LNCAP (cell line): ENCODE measurements around the gene CAMSAP1.
A peak's percentile ranks its signal among the peaks of the same experiment; 100 is the strongest.

Experiments
- CTCF ChIP-seq: fragments of 450-650 bp; IDR thresholded peaks from 2 replicates; pipeline ENCODE4 v1.5.1; 2017; ENCODE audit warnings: mild to moderate bottlenecking

CAMSAP1 gene

GRCh38 chr9:135787776-135788575, 119.4 kb downstream of the CAMSAP1 start:
- TF ChIP-seq CTCF: no peak

DNA sequence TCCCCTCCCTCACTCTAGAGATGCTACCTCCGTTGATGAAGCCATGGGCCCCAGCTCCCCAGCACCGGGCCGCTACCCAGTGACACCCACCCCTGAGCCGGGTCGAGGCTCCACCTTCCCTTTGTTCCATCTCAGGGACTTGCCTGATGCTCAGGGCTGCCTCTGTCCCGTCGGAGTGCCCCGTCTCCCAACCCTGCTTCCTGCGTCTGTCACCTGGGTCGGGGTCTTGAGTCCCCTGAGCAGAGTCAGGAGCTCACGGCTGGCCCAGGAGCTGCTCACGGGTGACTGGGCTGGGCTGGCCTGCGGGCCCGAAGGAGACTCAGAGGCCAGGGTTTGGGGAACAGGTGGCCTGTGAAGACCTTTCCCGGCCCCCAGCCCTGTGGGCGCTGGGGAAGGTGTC, 120.0 kb downstream of the CAMSAP1 start:
- no peak for TF ChIP-seq CTCF

GRCh38 chr9:135786146-135786690, 121.1 kb downstream of the CAMSAP1 start:
- TF ChIP-seq CTCF: no peak

DNA sequence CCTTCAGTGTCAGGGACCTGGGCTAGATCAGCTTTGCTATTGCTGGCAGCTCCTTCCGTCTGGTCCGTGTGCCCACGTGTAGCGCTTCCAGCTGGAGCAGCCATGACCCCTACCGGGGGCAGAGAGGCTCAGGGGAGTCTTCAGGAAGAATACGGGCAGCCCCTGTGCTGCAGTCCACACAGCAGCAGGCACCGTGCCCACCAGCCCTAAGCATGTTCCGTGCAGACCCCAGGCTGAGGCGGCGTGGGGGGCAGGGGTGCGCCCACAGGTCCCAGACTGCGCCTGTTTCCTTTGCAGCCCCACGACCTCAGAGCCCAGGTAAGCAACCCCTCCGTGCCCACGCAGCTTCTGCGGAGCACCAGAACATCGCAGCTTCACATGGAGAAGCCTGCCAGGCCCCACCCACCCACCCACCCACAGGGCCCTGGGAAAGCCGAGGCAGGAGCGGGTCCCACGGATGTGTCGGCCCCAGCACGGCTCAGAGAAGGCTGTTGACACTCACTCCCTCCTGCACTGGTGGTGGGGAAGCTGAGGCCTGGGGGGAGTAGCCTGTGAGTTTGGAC, 122.3 kb downstream of the CAMSAP1 start:
- no peak for TF ChIP-seq CTCF

GRCh38 chr9:135783540-135784245, 123.7 kb downstream of the CAMSAP1 start:
- TF ChIP-seq CTCF: peak; percentile 13; the same call in 1 of the 2 replicates

DNA sequence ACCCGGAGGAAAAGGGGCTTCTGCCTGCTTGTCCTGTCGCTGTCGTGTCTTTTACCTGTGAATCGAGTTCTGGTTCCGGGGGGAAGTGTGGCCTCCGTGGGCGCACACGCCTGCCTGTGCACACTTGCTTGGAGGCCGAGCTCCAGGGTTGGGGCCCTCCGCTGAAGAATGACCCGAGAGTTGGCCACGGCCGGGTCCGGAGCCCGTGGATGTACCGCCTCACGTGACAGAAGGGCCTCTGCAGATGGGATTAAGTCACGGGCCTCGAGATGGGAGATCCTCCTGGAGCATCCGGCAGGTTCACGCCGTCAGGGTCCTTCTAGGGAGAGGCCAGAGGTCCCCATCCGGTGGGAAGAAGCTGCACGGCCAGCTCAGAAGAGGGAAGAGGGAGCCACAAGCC, 124.4 kb downstream of the CAMSAP1 start:
- TF ChIP-seq CTCF: no peak

DNA sequence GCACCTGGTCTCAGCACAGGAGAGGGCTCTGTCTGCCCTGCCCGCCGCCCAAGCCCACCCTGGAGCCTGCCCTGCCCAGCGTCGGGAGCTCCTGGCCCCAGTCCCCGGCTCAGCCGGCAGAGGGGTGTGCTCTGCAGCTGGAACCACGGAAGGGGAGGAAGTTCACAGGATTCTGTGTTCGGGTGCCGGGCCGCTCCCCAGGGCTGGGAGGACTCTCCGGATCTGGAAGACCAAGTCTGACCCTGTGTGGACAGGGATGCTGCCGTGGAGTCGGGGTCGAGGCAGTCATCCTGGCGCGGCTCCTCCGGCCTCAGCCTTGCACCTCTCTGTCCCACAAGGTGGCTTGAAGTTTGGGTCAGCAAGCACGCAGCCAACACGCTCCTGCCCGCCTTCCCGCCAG, 126.7 kb downstream of the CAMSAP1 start:
- no peak for TF ChIP-seq CTCF
